NCI-H2107 treated with DMSO at 0.1 percent for 48 hours (cell line): ENCODE measurements around the gene SRSF8.

Experiments used
- DNase-seq: peaks from one replicate; lab custom pipeline; 2025; ENCODE audit not compliant: unreplicated experiment; lab: John Stamatoyannopoulos, UW

SRSF8 gene

DNA sequence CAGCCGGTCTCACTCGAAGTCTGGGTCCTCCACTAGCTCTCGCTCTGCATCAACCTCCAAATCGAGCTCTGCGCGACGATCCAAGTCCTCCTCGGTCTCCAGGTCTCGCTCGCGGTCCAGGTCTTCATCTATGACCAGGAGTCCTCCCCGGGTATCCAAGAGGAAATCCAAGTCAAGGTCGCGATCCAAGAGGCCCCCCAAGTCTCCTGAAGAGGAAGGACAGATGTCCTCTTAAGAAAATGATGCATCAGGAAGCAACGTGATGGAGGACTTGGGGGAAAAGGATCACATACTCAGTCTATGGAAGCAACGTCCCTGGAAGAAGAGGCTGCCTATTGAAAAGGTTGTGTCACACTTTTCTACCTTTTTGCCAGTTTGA, 1.1 kb downstream of the SRSF8 start:
- DNase-seq = peak; percentile 60

DNA sequence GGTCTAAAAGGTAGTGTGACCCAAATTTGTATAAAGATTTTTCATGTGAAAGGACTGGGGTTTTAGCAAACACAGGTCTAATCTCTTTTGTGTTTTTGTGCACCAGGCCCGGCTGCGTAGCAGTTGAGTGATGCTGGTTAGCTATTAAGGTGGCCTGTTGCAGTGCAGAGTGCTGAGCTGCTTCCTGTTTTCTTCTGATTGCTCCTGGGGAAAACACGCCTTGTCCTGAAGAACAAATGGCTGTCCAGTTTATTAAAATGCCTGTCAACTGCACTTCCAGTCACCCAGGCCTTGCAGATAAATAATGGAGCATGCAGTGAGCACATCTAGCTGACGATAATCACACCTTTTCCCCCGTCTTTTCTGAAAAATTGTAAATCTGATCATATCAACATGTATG, 1.8 kb downstream of the SRSF8 start:
- peak; percentile 91 for DNase-seq

DNA sequence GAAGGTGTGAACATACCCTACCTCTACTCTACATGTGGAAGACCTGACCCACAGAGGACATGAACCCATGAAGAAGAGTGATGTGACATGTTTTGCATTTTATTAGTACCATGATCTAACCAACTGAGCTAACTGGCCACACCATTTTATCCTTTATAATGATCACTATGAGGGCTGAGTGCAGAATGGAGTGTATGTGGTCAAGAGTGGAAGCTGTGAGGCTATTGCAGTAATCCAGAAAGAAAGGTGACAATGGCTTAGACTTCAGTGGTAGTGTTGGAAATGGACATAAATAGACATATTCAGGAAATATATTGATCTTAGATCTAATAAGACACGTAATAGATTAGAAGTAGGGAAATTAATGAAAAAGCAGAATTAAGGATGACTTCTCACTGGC, 3.8 kb downstream of the SRSF8 start:
- DNase-seq = peak; percentile 10

DNA sequence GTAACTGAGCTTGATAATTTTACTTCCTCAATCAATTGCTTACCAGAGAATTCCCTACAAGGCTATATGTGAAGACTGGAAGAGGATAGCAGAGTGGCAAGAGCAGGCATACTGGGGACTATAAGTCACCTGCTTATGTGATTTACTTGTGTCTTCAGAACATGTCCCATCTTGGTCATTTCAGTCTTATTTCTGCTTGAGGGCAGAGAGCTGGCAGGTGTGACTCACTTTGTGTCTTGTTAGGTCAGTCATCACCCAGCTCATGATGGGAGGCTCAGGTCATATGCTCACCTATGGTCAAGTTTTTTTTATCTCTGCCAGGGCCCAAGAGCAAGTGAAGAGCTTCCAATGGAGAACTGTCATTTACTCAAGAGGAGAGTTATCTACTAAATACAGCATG, 6.2 kb downstream of the SRSF8 start:
- DNase-seq = no peak

DNA sequence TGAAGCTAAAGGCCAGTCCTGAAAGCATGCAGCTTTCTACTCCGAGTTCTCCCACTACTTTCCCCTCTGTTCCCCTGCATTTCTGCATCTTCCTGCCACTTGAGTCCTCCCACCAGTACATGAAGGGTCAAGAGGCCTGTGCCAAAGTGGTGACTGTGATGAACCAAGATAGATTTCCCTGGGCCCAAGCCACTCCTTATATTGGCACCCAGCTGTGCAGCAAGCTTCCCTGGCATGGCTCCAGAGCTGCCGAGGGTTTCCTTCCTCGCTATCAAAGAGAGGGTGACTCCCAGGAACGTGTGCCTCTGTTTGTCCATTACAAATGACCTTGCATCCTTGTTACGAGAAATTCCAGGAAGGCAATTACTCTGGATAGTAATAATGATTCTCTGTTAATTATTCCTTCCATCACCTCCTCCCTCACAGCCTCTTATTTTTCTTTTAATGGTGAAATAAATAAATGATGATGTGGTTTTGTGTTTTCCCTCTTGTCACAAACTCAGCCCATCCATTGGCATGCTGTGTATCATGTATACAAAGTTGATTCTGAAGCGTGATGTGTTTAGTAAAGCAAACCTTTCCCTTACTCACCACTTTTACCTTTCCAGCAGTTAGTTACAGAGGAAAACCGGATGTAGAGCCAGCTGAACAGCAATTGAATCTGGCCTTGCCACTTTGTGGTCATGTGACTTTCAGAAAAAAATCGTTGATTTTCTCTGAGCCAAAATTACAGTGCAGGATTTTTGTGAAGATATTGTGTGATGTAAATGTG, 8.3 kb downstream of the SRSF8 start:
- no peak for DNase-seq

DNA sequence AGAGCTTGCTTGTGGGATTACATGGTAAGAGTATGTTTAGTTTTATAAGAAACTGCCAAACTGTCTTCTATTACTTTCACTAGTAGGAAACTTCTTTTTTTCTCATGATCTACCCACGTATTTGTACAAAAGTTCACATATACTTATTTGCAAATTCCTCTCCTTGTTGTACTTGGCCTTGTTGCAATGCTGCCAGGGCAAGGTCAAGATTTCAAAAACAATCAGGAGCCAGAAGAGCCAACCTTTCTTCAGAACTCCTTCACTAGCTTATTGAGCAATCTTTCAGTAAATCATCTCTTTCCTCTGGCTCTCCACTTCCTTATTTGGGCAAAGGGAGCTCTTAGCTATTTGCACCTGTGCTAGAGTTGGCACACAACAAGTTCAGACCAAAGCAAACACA, 9.7 kb downstream of the SRSF8 start:
- DNase-seq = no peak

DNA sequence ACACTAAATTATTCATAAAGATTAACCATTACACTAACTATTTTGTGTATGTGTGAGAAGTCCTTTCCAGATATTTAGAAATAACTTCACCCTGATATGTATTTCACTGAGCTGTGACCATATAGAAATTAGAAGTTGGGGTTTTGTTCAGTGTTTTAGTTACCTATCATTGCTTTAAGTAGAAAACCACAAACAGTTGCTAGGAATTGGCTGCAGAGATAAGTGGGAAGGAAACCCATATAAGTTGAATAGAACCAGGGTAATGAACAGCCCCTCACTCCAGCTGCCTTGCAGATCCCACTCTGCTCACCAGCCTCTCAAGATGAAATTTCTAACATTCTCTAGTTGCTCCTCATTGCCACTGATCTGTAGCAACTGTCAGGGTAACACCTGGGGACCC, 10.3 kb downstream of the SRSF8 start:
- DNase-seq = no peak

DNA sequence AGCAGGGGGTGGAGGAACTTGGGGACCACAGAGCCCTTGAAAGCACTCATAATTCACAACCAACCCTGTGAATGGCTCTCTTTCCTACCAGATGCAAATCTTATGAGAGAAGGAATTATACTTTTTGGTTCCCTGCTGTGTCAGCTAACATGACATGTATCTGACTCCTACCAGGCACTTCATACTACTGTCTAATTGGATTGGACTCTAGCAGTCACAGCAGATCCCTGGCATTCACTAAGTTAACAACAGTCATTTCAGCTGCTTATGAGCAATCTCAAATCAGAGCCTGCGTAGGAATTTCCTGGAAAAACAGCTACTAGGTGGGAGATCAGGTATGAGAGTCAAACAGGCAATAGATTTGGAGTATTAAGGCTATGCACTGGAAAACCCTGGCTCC, 11.8 kb downstream of the SRSF8 start:
- peak; percentile 40 for DNase-seq

DNA sequence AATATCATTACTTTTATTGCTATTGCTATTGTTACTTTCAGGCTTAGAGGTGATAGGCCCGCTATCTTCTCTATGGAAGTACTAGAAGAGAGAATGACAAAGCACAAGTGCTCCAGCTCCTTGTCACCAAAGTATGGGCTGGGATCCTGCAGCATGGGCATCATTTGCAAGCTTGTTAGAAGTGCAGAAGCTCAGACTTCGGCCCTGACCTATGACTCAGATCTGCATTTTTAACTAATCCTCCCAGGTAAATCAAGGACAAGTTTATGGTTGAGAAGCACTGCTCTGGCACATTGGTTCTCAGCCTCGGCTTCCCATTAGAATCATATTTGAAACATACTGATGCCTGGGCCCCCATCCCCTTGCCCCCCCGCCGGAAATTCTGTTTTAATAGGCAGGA, 14.3 kb downstream of the SRSF8 start:
- no peak for DNase-seq

DNA sequence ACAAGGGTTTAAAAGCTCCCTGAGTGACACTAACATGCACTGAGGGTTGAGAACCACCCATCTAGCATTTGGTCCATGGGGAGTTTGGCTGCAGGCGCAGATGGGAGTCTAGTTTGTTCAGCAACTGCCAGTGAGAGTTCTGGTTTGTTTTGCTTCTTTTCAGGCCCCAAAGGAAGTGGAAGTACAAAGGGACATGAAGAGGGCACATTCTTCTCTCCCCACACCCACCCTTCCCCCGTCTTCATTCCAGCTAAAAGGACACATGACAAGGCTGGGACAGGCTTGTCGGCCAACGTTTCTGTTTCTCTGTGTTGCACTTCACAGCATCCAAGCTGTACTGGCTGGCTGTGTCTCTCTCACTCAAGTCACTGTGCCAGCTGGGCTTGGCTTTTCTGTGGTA, 14.7 kb downstream of the SRSF8 start:
- DNase-seq = no peak

DNA sequence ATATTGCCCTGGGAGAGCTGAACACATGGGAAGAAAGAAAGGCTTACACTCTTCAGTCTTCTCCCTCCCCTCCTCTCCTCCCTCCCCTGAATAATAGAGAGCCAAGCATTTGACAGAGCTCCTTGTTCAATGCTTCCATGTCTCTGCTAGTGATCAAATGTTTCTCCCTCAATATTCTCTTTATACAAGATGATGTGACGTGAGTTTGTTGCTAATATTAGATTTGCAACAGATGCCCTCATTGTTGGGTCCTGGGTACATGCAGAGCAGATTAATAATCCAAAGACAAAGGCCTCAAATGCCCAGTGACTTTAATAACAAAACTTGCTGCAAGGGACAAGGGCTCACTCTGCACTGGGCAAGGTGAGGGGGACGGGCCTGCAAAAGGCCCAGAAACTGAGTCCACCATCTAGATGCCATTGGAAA, 15.9 kb downstream of the SRSF8 start:
- DNase-seq = no peak

DNA sequence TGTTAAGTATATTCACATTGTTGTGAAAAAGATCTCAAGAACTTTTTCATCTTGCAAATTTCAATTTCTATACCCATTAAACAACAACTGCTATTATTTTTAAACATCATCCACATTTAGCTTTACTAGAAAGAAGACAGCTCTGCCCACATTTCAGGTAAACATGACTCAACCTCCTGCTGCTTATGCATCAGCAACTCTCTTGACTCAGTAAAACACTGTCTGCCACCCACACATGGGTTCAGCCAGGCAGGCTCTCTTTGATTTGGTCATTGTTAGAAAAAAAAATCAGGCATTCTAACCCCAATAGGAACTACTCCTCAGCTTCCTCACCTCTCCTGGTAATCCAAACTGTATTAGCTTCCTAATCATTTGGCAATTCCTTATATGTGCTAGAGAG, 17.8 kb downstream of the SRSF8 start:
- DNase-seq = no peak

DNA sequence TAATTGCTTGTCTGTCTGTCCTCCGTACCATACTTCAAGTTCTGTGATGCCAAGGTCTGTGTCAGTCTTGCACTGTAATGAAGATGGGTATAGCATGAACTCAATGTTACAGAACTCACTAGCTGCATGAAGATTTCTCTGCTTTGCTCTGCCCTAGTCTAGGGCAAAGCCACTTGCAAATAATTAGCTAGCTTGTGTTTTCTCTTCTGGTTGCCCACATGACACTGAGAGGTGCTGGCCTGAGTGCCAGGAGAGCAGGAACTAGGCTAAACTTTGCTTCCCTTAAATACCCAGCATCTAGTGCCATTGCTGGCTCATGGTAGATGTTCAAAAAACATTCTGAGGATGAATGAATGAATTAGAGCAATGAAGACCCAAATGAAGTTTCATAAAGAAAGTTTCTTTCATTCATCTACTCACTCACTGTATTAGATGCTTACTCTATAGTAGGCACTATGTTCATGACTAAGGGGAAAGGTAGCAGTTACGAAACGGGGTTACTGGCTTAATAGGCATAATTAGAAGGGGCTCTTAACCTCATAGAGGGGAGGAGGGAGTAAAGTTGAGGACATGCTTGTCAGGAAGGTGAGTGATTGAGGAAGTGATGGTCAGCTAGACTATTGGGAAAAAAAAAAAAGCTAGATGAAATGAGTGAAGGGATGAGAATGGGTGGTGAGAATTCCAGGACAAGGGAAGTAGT, 18.5 kb downstream of the SRSF8 start:
- DNase-seq = no peak

DNA sequence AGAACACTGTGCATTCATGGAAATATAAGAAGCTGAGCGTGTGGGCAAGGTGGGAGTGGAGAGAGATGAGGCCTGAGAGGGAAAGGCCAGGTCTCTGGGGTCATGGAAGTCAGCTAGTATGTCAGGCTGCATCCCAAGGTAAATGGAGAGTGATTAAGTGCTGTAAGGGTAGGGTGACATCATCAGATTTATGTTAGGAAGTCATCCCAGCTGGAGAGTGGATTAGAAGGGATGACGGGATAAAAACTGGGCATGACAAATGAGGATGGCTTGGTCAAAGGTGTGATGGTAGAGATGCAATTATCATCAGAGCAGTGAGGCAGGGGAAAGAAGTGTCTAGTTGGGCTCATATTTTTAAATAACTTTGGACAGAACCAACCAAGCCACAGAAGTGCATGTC, 19.4 kb downstream of the SRSF8 start:
- no peak for DNase-seq

DNA sequence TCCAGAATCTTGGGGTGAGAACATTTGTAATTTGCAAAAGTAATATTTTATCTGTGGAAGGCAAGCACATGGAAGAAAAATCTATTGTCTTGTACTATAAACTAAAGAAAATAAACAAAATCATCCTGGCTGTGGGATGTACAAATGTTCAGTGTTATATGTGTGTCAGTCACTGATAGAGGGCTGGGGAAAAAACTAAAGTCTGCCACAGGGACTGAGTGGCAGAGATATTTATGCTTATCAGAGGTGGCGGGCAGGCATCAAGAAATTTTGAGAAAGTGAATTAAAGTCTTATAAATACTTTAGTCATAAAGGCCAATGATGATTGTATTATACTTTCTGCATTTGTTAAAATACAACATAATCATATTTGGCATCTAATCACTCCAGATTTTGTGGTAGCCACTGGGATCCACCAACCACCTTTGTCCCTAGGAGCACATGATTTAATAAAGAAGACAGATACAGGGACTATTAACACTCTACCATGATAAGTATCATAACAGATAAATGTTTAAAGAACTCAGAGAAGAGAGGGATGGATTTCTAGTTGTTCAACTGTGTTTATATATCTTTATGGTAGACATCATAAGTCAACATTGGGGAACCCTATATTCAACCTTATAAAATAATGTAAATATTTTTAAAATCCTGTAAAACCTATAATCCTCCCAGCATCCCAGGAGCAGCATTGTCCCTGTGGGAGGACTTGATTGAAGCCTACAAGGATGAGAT, 20.3 kb downstream of the SRSF8 start:
- DNase-seq = no peak

DNA sequence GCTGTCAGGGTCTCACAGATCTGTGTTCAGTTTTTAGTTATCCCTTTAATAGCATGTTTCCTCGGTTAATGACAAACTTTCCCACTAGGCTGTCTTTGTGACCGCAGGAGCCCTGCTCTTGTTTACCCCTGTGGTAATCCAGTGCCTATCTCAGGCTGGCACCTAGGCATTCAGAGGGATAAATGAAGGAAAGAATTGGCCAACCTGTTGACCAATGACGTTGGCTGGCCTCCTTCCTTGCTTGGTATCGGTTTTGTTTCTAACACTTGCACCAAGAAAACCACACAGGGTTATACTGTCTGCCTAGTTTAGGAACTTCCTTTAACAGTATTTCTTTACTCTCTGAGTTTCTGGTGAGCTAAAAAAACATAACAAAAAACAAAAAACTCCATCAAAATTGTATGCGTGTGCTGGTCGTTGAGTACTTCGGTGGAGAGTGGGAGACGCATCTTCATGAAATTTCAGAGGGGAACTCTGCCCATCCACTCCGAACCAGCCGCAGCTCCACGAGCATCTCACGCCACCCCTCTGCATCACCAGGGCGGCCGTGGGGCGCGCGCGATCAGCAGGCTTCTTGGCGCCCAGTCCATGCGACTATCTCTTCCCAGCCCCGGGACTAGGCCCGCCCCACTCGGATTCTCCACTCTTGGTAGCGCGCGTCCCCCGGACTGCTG, 22.4 kb downstream of the SRSF8 start:
- no peak for DNase-seq

DNA sequence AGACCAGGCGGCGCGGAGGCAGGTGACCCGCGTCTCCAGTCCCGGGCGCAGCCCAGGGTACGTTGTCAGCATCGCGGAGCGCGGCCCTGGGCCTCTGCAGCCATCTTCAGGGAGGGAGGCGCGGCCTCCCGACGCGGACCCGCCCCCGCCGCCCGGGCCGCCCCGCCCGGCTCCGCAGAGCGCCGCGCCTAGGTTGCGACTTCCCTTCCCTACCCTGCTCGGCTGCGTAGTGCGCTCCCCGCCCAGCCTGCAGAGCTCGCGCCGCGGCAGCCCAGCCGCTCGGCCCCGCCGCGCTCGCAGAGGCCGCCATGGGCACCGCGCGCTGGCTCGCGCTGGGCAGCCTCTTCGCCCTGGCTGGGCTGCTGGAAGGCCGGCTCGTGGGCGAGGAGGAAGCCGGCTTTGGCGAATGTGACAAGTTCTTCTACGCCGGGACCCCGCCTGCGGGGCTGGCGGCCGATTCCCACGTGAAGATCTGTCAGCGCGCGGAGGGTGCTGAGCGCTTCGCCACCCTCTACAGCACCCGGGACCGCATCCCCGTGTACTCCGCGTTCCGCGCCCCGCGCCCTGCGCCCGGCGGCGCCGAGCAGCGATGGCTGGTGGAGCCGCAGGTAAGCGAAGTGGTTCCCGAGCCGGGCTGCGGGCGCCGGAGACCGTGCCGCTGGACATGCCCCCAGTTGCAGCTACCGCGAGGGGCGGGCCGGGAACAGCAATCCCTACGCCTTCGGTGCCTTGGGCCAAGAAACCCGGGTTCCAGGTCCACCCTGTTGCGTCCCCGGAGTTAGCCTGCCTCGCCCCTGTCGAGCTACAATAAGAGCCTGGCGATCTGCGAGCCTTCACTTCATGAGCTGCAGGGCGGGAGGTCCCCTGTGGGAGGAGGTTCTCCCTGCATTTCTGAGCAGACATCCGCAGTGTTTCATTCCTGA, 23.2 kb downstream of the SRSF8 start, which contains the start of gene ENDOD1:
TSS of gene ENDOD1 (plus strand) at position 227 of the 923 bp plus-strand sequence. CDS start at position 309, 82 bp downstream.
- DNase-seq = no peak

DNA sequence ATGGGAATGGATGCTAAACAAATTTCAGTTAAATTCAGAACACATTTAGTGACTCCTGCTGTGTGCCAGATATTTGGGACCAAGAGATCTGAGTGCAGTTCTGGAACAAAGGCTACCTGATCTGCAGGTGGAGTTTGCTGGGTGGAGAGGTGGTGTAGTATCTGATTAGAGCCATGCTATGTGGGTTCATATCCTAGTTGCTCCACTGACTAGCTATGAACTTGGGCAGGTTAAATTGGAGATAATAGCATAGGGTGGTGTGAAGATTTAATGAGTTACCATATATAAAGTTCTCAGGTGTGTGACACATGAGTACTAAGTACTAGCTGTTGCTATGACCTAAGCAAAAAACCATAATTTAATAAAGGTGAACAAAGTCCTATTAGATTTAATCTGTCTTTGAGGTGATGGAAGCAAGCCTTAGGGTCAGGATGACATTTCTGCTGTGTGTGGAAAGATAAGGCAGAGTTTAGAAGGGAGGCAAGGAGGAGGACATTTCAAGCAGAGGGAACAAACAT, 25.0 kb downstream of the SRSF8 start:
- DNase-seq = no peak

DNA sequence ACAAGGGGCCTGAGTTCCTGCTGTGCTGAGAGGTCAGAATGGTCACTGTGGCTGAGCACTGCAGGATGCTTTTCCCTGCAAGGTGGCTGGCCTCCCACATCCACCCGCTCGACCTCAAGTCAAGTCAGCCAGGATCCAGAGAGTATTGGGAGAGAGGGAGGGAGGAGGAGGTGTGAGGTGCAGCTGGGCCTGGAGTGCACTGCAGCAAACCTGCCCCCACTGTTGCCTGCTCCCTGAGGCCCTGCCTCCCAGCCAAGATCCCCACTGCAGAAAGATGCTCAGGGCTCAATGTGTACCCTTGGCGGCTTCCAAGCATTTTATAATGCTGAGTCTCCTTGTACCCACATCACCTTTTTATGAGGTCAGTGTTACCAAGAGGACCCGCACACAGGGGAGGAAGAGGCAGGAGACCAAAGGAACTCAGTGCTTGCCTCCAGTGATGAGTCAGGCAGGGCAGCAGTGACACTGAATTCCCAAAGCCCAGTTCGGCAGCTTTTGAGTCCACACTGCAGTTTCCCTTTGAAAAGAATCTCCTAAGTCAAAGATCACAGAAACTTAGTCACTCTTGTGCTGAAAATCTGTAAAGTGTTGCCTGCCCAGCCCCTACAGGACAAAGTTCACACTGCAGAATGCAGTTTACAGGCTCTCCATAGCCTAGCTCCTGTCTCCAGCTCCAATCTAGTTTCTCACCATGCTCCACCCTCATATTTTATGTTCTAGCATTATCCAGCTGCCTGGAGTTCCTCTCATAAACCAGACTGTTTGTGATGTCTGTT, 26.0 kb downstream of the SRSF8 start:
- DNase-seq = no peak
